Gastroesophageal sphincter (tissue), 4 donors: ENCODE results near the gene COA7. TPM values are rescaled to one million over a fixed set of nuclear protein-coding genes. Genes with fewer than 3 reads are reported as not detected.

ENCODE experiments used
- ATAC-seq: fragments of 150-250 bp; one replicate; pipeline ENCODE4 v1.9.1; 2016; ENCODE audit warnings: mild to moderate bottlenecking, moderate library complexity
- H3K27ac ChIP-seq, 4 donors: fragments of 200-600 bp; sonication (generic) in 3 of 4; 1 replicate in 3 of 4; 2 replicates in 1 of 4; pipeline ENCODE4 v1.5.1; 2016 to 2019
- H3K27me3 ChIP-seq: fragments of 200-600 bp; sonication (generic); one replicate; pipeline ENCODE4 v1.5.1; 2019
- H3K36me3 ChIP-seq, 2 donors: fragments of 200-600 bp; sonication (generic); one replicate each; pipeline ENCODE4 v1.5.1; 2019; ENCODE audit warnings: control low read depth in 1 of 2
- H3K4me1 ChIP-seq, 3 donors: fragments of 200-600 bp; sonication (generic); 1 replicate in 2 of 3; 2 replicates in 1 of 3; pipeline ENCODE4 v1.5.1; 2016 to 2019; ENCODE audit warnings: control low read depth in 2 of 3
- H3K4me3 ChIP-seq, 2 donors: fragments of 200-600 bp; sonication (generic); one replicate each; pipeline ENCODE4 v1.5.1; 2019; ENCODE audit warnings: mild to moderate bottlenecking in 1 of 2, moderate library complexity in 1 of 2
- H3K9me3 ChIP-seq, 3 donors: fragments of 200-600 bp; sonication (generic); one replicate each; pipeline ENCODE4 v1.5.1; 2017 to 2019; ENCODE audit warnings: control low read depth in 2 of 3
- EP300 ChIP-seq: sonication (generic); formaldehyde crosslinking; IDR thresholded peaks from one replicate; pipeline ENCODE4 v1.6.1; 2017; ENCODE audit warnings: antibody characterized with exemption, mild to moderate bottlenecking
- POLR2A ChIP-seq, 2 donors: fragments of 450-650 bp; IDR thresholded peaks; one replicate each; pipeline ENCODE4 v1.6.1; 2017; ENCODE audit warnings: antibody characterized with exemption in 2 of 2, mild to moderate bottlenecking in 2 of 2, moderate library complexity in 1 of 2
- POLR2AphosphoS5 ChIP-seq: sonication (generic); formaldehyde crosslinking; IDR thresholded peaks from one replicate; pipeline ENCODE4 v1.6.1; 2017; ENCODE audit warnings: antibody characterized with exemption
- WGBS, 2 donors: methylation state at CpG; one replicate each; pipeline ENCODE4 v1.1.5; 2018; ENCODE audit warnings: low coverage in 1 of 2; 5-methylcytosine and 5-hydroxymethylcytosine counted together
- total RNA-seq, 4 donors: library from RNA; depleted of rRNA; stranded (reverse); fragments of >200 nt; gene quantifications; one replicate each; pipeline ENCODE4 v1.1.0, GENCODE V29; 2016
- TF ChIP-seq, protein P1 (sequence below), 4 experiments: fragments of 200-600 bp in 2 of 4; fragments of 450-650 bp in 2 of 4; sonication (generic) in 1 of 4; IDR thresholded peaks; one replicate each; pipeline ENCODE4 v1.5.1; 2017 to 2019; ENCODE audit warnings: antibody characterized with exemption in 4 of 4, mild to moderate bottlenecking in 2 of 4, moderate library complexity in 2 of 4

Gene COA7
- total RNA-seq, 4 donors from 2014 or later = 7.7 to 9.6 (median 9.0) TPM

DNA sequence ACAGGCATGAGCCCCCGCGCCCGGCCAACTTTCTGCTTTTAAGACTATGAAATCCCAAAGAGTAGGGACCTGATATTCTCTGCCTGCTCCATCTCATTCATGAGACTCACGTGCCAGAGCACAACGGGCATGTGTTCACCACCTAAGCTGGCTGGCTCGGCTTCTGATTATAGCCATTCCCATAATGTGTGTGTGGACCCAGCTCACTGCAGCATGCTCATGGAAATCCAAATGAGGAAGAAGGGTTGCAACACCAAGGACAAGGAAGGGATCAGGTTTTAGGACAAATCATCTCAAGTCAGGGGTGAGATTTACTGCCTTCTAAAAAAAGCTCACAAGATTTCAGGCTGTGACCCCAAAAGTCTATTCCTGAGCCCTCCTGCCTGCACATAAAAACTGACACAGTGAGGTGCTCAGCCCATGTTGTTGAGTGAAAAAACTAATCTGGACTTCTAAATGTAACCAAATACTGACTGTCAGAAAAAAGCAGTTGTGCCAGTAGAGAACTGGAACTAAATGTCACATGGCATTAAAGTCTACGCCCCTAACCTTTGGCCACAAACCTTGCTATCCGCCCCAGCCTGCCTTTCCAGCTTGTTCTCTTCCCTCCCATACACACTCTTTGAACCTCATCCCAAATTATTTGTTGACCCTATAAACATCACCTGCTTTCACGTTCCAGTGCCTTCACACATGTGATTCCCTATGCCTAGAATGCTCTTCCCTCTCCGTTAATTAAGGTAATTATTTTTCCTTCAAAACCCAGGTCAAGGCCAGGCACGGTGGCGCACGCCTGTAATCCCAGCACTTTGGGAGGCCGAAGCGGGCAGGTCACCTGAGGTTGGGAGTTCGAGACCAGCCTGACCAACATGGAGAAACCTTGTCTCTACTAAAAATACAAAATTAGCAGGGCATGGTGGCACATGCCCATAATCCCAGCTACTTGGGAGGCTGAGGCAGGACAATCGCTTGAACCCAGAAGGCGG is 9.1 kb upstream of the COA7 start:
- ATAC-seq = no peak
- WGBS, 2 donors = 84 to 89% methylated on average over 7 to 9 of the region's 18 CpGs
- no peak for TF ChIP-seq POLR2A (IDR thresholded peaks at IDR 0.05)
- no peak for TF ChIP-seq EP300
- TF ChIP-seq POLR2AphosphoS5 = no peak
- TF ChIP-seq, protein P1, sequence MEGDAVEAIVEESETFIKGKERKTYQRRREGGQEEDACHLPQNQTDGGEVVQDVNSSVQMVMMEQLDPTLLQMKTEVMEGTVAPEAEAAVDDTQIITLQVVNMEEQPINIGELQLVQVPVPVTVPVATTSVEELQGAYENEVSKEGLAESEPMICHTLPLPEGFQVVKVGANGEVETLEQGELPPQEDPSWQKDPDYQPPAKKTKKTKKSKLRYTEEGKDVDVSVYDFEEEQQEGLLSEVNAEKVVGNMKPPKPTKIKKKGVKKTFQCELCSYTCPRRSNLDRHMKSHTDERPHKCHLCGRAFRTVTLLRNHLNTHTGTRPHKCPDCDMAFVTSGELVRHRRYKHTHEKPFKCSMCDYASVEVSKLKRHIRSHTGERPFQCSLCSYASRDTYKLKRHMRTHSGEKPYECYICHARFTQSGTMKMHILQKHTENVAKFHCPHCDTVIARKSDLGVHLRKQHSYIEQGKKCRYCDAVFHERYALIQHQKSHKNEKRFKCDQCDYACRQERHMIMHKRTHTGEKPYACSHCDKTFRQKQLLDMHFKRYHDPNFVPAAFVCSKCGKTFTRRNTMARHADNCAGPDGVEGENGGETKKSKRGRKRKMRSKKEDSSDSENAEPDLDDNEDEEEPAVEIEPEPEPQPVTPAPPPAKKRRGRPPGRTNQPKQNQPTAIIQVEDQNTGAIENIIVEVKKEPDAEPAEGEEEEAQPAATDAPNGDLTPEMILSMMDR (IDR thresholded peaks at IDR 0.05) = no peak
- peaks cover 0 to 22% (median 4%) of the 10 kb centered on the region in 3 donors for H3K4me1 ChIP-seq
- H3K27ac ChIP-seq = no peak overlapping the region
- no peaks in the 10 kb centered on the region for H3K27me3 ChIP-seq
- H3K4me3 ChIP-seq = no peak overlapping the region
- H3K36me3 ChIP-seq = no peaks in the 10 kb centered on the region
- no peaks in the 10 kb centered on the region for H3K9me3 ChIP-seq

DNA sequence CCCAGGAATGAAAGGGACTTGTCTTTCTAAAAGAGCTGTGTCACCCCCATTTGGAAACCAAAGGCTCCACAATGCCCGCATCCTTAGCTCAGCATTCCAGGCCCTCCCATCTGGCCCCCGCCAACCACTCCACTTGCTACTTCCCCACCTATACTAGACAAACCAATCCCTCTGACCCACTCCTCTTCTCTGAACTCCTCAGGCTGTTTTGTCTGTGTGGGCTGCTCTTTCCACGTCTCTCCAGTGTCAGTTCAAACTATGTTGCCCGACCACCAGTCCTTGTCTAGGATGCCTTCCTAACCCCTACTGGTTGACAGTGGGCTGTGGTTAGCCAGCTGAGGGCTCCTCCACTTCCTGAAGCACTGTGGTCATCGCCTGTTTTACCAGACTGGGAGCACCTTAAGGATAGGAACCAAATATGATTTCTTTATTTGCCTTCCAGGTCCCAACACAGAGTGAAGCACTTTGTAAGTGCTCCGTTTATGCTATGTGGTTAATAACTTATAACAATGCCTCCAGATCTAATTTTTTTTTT is 8.1 kb upstream of the COA7 start:
- WGBS, 2 donors = 57 to 82% methylated on average over 1 to 5 of the region's 6 CpGs
- H3K27ac ChIP-seq = no peak overlapping the region
- H3K27me3 ChIP-seq = no peaks in the 10 kb centered on the region

DNA sequence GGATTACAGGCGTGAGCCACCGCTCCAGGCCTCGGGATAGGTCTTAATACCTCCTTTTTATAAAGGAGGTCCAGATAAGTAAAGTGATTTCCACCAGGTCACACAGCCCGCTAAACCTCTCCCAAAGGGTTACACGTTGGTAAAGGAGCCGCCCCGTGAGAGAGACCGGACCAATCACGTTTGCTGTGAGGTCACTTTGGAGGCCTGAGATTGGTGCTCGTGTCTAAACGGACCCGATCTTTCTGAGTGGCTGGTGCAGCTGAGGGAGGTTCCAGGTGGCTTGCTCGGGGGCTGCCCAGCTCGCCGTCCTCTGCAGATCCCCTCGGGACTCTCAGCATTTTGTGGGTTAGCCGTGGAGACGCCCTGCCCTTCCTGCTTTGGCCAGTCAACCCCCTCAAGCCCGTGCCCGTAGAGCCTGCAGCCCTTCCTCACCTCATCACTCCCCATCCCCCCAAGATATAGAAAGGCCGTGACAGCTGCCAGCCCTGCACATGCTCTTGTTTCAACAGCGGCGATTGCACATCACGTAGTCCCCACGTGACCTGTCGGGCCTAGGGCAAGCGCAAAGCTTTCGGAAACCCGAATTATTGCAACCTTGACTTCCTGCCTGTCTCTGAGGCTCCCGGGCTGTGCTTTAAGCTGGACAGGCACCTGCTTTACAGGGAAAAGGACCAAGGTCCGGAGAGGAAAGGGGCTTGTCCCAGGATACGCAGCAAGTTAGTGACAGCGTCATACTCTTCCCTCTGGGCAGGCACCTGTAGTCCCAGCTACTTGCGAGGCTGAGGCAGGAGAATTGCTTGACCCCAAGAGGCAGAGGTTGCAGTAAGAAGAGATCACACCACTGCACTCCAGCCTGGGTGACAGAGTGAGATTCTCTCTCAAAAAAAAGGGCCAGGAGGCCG is 5.0 kb upstream of the COA7 start:
- ATAC-seq = peak; percentile 93
- no peaks in the 10 kb centered on the region for H3K9me3 ChIP-seq
- H3K36me3 ChIP-seq = no peaks in the 10 kb centered on the region
- H3K27me3 ChIP-seq = no peaks in the 10 kb centered on the region
- TF ChIP-seq, protein P1 (IDR thresholded peaks at IDR 0.05) = no peak
- peak; percentile 43 for TF ChIP-seq POLR2AphosphoS5
- H3K4me1 ChIP-seq = peaks cover 0 to 17% (median 0%) of the 10 kb centered on the region in 3 donors
- WGBS, 2 donors = 1 to 2% methylated on average over 11 to 13 of the region's 35 CpGs
- peak overlapping the region; percentile 32 to 60 for H3K4me3 ChIP-seq
- H3K27ac ChIP-seq = peak overlapping the region; percentile 3 to 88 (median 82)

More for the DNA sequence above, 8.1 kb upstream of the COA7 start:
- no peak for ATAC-seq
- Histone ChIP-seq H3K4me1 (peaks cover 0 to 22% (median 4%) of the 10 kb centered on the region in 3 donors), H3K9me3 (no peaks in the 10 kb centered on the region), H3K36me3 (no peaks in the 10 kb centered on the region), H3K4me3 (no peak overlapping the region)
- TF ChIP-seq, protein P1 (IDR thresholded peaks at IDR 0.05) = no peak
- TF ChIP-seq POLR2A (IDR thresholded peaks at IDR 0.05) = no peak
- TF ChIP-seq EP300 = no peak
- TF ChIP-seq POLR2AphosphoS5 = no peak

DNA sequence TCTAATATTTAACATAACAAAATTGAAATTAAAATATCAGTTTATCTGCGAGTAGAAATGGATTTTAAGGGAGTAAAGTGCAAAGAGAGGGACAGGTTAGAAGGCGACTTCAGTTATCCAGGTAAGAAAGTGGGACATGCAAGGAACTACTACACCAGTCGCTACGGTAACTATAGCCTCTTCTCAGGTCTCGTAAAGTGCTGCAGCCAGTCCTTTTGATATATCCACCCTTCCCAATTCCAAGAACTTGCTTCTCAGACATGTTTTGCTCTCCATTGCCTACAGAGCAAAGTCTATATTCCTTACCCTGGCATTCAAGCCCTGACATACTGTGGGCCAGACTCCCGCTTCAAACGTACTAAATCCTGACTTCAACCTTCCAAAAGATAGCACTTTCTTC is 2.5 kb downstream of the COA7 start:
- Histone ChIP-seq H3K4me1 (peaks cover 0 to 22% (median 0%) of the 10 kb centered on the region in 3 donors), H3K36me3 (peaks cover 0 to 26% of the 10 kb centered on the region in 2 donors), H3K27me3 (no peaks in the 10 kb centered on the region), H3K4me3 (no peak overlapping the region), H3K27ac (no peak overlapping the region), H3K9me3 (no peaks in the 10 kb centered on the region)
- TF ChIP-seq POLR2AphosphoS5 (no peak), EP300 (no peak), POLR2A (IDR thresholded peaks at IDR 0.05) (no peak)
- TF ChIP-seq, protein P1 (IDR thresholded peaks at IDR 0.05) = no peak
- ATAC-seq = no peak
- 75 to 93% methylated on average over 6 to 7 of the region's 7 CpGs for WGBS, 2 donors
